ENCODE results near the gene PTPRN2.

The PTPRN2 gene

DNA sequence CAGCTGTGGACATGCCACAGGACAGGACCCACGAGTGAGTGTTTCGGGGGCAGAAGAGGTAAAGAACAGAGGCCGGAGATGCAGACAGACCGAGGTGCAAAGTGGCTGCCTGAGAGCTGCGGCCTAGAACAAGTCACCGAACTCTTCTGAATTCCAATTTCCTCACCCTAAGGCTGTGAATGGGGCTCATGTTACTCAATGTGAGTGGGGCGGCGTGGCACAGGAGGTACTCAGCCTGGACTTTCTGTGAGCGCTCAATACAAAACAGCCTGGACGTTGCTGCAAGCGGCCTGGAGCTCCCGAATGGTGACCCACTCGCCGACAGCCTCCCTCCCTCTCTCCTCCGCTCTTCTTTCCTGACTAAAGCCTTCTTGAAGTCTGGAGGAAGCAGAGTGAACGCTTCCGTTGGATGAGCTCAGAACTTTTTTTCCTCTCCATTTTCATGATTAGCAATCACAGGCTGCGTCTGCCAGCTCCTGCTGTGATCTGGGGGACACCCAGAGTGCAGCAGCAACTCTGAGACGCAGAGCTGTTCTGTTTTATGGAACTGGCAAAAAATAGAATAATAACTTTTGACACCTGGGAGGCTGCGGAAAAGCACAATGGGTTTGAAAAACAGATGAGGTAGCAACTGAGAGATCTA is 108.5 kb downstream of the PTPRN2 start:
- DNase-seq (ENCODE audit: low spot score): no peak
- H3K27ac ChIP-seq: no peak overlapping the region
- TF ChIP-seq, protein P1, sequence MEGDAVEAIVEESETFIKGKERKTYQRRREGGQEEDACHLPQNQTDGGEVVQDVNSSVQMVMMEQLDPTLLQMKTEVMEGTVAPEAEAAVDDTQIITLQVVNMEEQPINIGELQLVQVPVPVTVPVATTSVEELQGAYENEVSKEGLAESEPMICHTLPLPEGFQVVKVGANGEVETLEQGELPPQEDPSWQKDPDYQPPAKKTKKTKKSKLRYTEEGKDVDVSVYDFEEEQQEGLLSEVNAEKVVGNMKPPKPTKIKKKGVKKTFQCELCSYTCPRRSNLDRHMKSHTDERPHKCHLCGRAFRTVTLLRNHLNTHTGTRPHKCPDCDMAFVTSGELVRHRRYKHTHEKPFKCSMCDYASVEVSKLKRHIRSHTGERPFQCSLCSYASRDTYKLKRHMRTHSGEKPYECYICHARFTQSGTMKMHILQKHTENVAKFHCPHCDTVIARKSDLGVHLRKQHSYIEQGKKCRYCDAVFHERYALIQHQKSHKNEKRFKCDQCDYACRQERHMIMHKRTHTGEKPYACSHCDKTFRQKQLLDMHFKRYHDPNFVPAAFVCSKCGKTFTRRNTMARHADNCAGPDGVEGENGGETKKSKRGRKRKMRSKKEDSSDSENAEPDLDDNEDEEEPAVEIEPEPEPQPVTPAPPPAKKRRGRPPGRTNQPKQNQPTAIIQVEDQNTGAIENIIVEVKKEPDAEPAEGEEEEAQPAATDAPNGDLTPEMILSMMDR (IDR thresholded peaks at IDR 0.05): no peak
- no peak overlapping the region for H3K4me3 ChIP-seq

DNA sequence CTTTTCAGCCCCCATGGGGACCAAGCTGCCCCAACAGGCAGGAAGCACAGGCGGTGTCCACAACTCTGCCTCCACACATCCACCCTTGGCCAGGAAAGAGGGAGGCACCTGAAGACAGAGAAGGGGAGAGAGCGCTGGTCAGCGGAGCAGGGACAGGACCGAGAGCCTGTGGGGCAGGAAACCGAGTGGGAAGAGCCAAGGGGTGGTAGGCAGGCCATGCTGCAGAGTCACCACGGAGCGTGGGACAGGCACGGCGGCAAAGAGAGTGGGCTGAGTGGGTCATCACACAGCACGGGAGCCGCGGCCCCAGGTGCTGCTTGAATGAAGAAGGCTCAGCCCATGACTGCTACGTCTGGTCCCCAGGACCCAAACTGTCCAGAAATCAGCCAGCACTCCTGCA is 109.8 kb downstream of the PTPRN2 start:
- DNase-seq (ENCODE audit: low spot score): no peak
- H3K27ac ChIP-seq: no peak overlapping the region
- TF ChIP-seq, protein P1 (IDR thresholded peaks at IDR 0.05): no peak
- no peak overlapping the region for H3K4me3 ChIP-seq

DNA sequence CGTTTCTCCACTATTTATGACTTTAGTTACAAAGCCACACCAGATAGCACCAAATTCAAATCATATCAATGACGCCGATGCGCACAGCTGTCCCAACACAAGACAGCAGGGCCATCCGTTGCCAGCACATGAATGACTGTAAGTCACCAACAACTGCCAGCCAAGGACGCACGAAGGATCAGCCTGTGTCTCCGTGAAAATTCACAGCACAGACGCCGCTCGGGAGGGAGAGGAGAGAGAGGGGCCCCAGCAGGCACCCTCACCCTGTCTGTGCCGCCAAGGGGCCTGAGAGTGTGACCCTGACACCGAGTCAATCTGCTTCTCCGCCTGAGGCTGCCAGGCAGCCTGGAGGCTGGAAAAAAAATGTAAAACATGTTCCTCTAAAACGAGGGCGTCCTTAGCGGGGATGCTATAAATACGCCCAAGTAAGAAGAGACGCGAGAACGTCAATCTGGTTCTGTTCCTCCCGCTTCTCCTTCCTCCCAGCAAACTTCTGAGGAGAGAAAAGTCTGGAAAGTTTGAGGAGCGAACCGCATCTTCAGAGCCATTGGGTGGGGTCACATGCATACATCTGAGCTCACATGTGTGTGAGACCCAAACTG is 111.2 kb downstream of the PTPRN2 start:
- Histone ChIP-seq H3K27ac (no peak overlapping the region), H3K4me3 (no peak overlapping the region)
- TF ChIP-seq, protein P1 (IDR thresholded peaks at IDR 0.05): no peak
- no peak for DNase-seq (ENCODE audit: low spot score)

DNA sequence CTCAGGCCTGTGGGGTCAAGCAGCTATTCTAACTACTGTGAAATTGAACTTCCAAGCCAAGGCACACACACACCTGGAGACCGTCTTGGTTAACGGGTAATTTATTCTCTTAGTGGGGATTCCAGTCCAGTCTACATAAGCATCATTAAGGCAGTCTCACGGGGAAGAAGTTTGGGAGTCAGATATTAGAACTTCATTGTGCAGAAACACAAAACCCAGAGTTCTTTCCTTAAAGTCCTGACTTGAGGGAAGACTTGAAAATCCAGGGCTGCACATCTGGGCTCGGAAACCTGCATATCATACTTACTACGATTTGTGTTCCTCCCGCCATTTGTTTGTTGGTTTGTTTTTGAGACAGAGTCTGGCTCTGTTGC is 112.0 kb downstream of the PTPRN2 start:
- Histone ChIP-seq H3K4me3 (no peak overlapping the region), H3K27ac (no peak overlapping the region)
- DNase-seq (ENCODE audit: low spot score): no peak
- TF ChIP-seq, protein P1 (IDR thresholded peaks at IDR 0.05): no peak

DNA sequence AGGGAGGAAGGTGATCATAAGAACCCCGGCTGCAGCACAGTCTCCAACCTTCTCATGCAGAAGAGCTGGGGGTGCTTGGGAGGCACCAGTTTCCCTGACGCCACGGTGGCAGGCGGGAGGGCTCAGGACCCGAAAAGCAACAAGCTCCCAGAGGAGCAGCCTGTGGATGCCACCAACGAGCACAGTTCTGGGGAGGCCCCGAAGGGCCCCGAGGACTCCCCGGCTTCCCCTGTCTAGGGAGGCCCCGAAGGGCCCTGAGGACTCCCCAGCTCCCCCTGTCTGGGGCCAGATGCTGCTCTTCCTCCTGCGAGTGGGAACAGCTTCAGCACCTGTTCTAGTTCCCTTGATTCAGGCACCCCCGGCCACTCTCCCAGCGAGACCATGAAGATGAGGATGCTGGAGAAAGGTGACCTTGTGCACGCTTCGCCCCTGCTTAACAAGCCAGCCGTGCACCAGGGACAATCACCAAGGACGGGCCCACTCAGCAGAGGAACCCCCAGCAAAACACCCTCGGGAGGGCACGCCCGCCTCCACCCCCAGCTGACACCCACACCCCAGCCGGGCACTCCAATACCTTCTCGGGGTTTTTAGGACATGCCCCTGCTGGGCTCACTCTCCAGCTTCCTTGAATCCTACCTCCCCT is 112.5 kb downstream of the PTPRN2 start:
- TF ChIP-seq, protein P1 (IDR thresholded peaks at IDR 0.05): no peak

DNA sequence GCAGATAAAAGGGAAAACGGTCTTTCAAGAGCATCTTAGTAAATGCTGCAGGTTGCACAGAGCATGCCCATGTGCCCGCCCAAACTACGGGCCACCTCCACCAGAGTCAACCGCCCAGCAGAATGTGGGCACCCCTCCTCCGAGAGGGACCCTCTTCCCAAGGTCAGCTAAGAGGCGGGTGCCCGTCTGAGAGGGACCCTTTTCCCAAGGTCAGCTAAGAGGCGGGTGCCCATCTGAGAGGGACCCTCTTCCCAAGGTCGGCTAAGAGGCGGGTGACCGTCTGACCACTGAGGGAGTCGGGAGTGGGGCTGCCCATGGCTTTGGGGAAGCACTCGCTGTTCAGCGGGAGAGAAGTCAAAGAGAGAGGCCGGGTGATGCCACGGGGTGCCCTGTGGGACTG is 113.1 kb downstream of the PTPRN2 start:
- no peak overlapping the region for H3K27ac ChIP-seq
- TF ChIP-seq, protein P1 (IDR thresholded peaks at IDR 0.05): no peak
- H3K4me3 ChIP-seq: no peak overlapping the region
- DNase-seq (ENCODE audit: low spot score): no peak

More for the DNA sequence above, 112.5 kb downstream of the PTPRN2 start:
- Histone ChIP-seq H3K27ac (no peak overlapping the region), H3K4me3 (no peak overlapping the region)
- no peak for DNase-seq (ENCODE audit: low spot score)

DNA sequence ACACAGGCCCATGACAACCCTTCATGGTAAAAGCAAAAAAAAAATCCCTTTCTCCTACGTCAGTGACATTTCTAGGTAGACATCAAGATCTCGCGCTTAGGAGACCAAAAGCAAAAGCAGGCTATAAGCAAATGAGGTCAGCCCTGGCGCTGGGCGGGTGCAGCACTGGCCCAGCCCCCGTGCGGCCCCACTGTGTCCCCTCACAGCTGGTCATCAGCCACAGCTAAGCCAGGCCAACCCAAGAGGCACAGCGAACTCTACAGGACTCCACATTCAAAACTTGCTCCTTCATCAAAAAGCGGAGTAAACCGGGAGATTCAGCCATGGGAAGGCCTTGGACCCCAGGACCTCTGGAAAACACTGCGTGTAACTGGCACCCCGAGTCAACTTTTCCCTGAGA is 113.7 kb downstream of the PTPRN2 start:
- H3K4me3 ChIP-seq: no peak overlapping the region
- TF ChIP-seq, protein P1 (IDR thresholded peaks at IDR 0.05): no peak
- no peak for DNase-seq (ENCODE audit: low spot score)
- no peak overlapping the region for H3K27ac ChIP-seq
